Activated T-cell treated with anti-CD3 and anti-CD28 coated beads, Interleukin-2, amount 50 U/mL, for 1 hour (primary cell): ENCODE results near the gene NTN1.
"Not testable (repeated sequence)": the region's sequence is repeated elsewhere in the genome, so short reads cannot be mapped to it uniquely, and the experiment has no call there.

ENCODE experiments used
- DNase-seq: peaks from one replicate; pipeline ENCODE4 v3.0.0-alpha.2; 2020

The NTN1 gene

GRCh38 chr17:9021158-9021991 lies at the start of gene NTN1:
TSS of gene NTN1 (plus strand) at chr17:9021510. CDS start at chr17:9022374, 864 bp downstream.
- DNase-seq = peak; percentile 64

GRCh38 chr17:8975091-8975725 lies 46.1 kb upstream of the NTN1 start:
- DNase-seq = no peak

- DNase-seq = no peak
These were observed 44.7 kb upstream of the NTN1 start for GRCh38 chr17:8976638-8977037.

- no peak for DNase-seq
These were observed 41.6 kb upstream of the NTN1 start for GRCh38 chr17:8979715-8980114.

- DNase-seq = no peak
These were observed 39.9 kb upstream of the NTN1 start for GRCh38 chr17:8981443-8981842.

- not testable (repeated sequence) for DNase-seq
These were observed 37.1 kb upstream of the NTN1 start for GRCh38 chr17:8984225-8984624.

GRCh38 chr17:8985054-8985701 lies 36.1 kb upstream of the NTN1 start:
- no peak for DNase-seq

- no peak for DNase-seq
These were observed 35.0 kb upstream of the NTN1 start for GRCh38 chr17:8986295-8986694.

- DNase-seq = not testable (repeated sequence)
These were observed 32.9 kb upstream of the NTN1 start for GRCh38 chr17:8988263-8988935.

GRCh38 chr17:8991514-8992285 lies 29.6 kb upstream of the NTN1 start:
- peak; percentile 59 for DNase-seq

GRCh38 chr17:8994319-8994718 lies 27.0 kb upstream of the NTN1 start:
- DNase-seq = peak; percentile 72

GRCh38 chr17:8995711-8996110 lies 25.6 kb upstream of the NTN1 start:
- no peak for DNase-seq

- DNase-seq = peak; percentile 83
These were observed 23.2 kb upstream of the NTN1 start for GRCh38 chr17:8997994-8998628.

- DNase-seq = no peak
These were observed 19.8 kb upstream of the NTN1 start for GRCh38 chr17:9001559-9001958.

GRCh38 chr17:9002227-9002605 lies 19.1 kb upstream of the NTN1 start:
- DNase-seq = no peak

GRCh38 chr17:9002606-9003354 lies 18.5 kb upstream of the NTN1 start:
- peak; percentile 49 for DNase-seq

GRCh38 chr17:9003355-9004131 lies 17.8 kb upstream of the NTN1 start:
- DNase-seq = peak; percentile 24

- DNase-seq = no peak
These were observed 17.0 kb upstream of the NTN1 start for GRCh38 chr17:9004132-9004960.

- DNase-seq = no peak
These were observed 16.4 kb upstream of the NTN1 start for GRCh38 chr17:9004961-9005285.
